Aorta (tissue), 5 donors: ENCODE results near the gene LSM14A. TPM values are rescaled to one million over a fixed set of nuclear protein-coding genes. Genes with fewer than 3 reads are reported as not detected.

Experiments used
- ATAC-seq: fragments of 200-7000 bp; cut with Tn5 transposase; one replicate; pipeline ENCODE4 v1.9.1; 2022; ENCODE audit warnings: moderate library complexity; ENCODE audit not compliant: low FRiP score
- DNase-seq, 2 donors: peaks; one replicate each; pipeline ENCODE4 v3.0.0-alpha.2; 2020
- H3K27ac ChIP-seq, 2 donors: one replicate each; pipeline ENCODE4 v1.5.1; 2013; ENCODE audit warnings: low read length in 2 of 2, mild to moderate bottlenecking in 2 of 2, moderate library complexity in 2 of 2, control low read depth in 1 of 2, inconsistent platforms in 1 of 2, low read depth in 1 of 2
- H3K27me3 ChIP-seq, 2 donors: one replicate each; pipeline ENCODE4 v1.6.1; 2013; ENCODE audit warnings: control low read depth in 1 of 2, low read length in 1 of 2, mild to moderate bottlenecking in 1 of 2, moderate library complexity in 1 of 2; ENCODE audit not compliant: insufficient read depth in 2 of 2, control insufficient read depth in 1 of 2
- H3K36me3 ChIP-seq, 2 donors: one replicate each; pipeline ENCODE4 v1.6.1; 2013; ENCODE audit warnings: control low read depth in 1 of 2, low read length in 1 of 2, mild to moderate bottlenecking in 1 of 2; ENCODE audit not compliant: insufficient read depth in 2 of 2, control insufficient read depth in 1 of 2
- H3K4me1 ChIP-seq, 2 donors: one replicate each; pipeline ENCODE4 v1.6.1; 2013; ENCODE audit warnings: low read length in 2 of 2, control low read depth in 1 of 2, mild to moderate bottlenecking in 1 of 2, moderate library complexity in 1 of 2; ENCODE audit not compliant: insufficient read depth in 2 of 2, control insufficient read depth in 1 of 2
- H3K4me3 ChIP-seq, 2 donors: one replicate each; pipeline ENCODE4 v1.5.1; 2013; ENCODE audit warnings: low read length in 2 of 2, control low read depth in 1 of 2, mild to moderate bottlenecking in 1 of 2
- H3K9me3 ChIP-seq: one replicate; pipeline ENCODE4 v1.6.1; 2013; ENCODE audit warnings: mild to moderate bottlenecking, low read length; ENCODE audit not compliant: control insufficient read depth
- WGBS, 2 donors: extraction: QIAGEN DNeasy Blood & Tissue Kit; methylation state at CpG; one replicate each; pipeline ENCODE4 v1.1.7; 2013; 5-methylcytosine and 5-hydroxymethylcytosine counted together
- intact Hi-C, 2 donors: fragments of 100-400 bp; cut with DNase I; formaldehyde crosslinking; loops; one replicate each; pipeline versions ENCODE4 v1.14.2 to v1.15.0; 2022
- polyA plus RNA-seq, 2 donors: library from polyadenylated mRNA; stranded (reverse); fragments of 200-250 nt; gene quantifications; one replicate each; pipeline ENCODE4 v1.2.3, GENCODE V29; 2013
- total RNA-seq, 2 donors: library from RNA; stranded (reverse); fragmentation: NEBNext Ultra II Directional; extraction: Animal tissue kit (Norgen Biotek cat#: 25700); gene quantifications; one replicate each; pipeline ENCODE4 v1.2.1, GENCODE V29; 2021
- donor health status: healthy with polysubstance abuse.
- donor health status: Bipolar disorder and iron deficiency.
- donor health status: DM: no; HTN: no; CAD: no.
- donor health status: DM: no; HTN: no; CAD: no.
- donor health status: DM: yes; HTN: yes; CAD: no.

The LSM14A gene
- total and polyA plus RNA-seq, 4 donors, result 80.4 to 108 (median 87.5) TPM

DNA sequence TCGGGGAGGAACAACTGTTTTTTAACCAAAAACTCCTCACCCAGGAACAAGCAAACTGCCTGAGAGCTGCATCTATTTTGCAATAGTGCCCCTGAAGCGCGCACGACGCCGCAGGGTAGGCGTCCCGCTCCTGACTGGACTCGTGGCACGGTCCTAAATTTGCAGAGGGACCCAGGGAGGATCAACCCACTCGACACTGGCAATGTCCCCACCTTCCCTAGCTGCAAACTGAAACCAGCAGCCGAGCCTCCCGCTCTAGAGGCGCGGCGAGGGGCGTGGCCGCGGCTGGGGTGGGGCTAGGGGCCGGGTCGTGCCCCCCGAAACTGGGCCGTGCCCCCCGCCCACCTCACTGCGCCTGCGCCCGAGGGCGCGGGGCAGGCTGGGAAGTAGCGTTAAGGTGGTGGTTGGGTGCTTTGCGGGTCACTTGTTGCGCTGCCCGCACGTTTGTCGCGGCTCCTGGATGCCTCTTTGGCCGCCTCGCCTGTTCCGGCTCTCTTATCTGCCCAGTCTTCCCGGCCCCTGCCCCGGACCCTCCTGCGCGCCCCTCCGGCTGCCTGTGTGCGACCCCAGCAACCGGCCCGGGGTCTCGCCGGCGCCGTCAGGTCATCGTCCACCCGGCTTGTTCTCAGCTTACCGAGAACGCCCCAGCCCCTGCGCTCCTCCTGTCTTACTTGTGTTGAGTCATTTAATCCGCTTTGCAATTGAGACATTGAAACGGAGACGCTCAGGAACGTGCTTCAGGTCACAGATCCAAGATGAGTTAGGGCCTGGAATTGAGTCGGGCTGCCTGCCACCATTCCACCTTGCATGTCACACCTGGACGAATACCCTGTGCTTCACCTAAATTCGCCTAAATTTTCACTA is 37.9 kb upstream of the LSM14A start:
- H3K27ac ChIP-seq, result peak overlapping the region; percentile 26 to 62
- intact Hi-C loops, result no loop called here
- H3K9me3 ChIP-seq, result no peaks in the 10 kb centered on the region
- H3K36me3 ChIP-seq, result no peaks in the 10 kb centered on the region
- no peaks in the 10 kb centered on the region for H3K4me1 ChIP-seq
- ATAC-seq, result peak; percentile 99
- DNase-seq, result peak; percentile 92 to 94
- WGBS, 2 donors, result 1% methylated on average over 63 of the region's 63 CpGs
- H3K4me3 ChIP-seq, result peak overlapping the region; percentile 49 to 58
- H3K27me3 ChIP-seq, result no peaks in the 10 kb centered on the region

DNA sequence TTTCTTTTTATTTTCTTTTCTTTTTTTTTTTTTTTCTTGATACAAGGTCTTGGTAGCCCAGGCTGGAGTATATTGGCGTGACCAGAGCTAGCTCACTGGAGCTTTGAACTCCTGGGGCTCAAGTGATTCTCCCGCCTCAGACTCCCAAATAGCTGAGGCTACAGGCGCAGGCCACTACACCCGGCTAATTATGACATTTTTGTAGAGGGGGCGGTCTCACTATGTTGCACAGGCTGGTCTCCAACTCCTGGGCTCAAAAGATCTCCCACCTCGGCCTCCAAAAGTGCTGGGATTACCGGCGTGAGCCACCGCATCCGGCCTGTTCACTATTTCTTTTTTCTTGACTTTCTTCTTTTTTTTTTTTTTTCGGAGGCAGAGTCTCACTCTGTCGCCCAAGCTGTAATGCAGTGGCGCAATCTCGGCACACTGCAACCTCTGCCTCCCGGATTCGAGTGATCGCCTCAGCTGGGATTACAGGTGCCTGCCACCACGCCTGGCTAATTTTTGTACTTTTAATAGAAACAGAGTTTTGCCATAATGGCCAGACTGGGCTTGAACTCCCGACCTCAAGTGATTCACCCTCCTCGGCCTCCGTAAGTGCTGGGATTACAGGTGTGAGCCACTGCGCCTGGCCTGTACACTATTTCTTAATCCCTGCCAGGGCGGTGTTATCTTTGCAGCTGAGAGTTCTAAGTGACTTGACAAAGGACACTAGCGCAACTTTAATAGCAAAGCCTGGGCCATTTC is 37.1 kb upstream of the LSM14A start:
- WGBS, 2 donors, result 86 to 88% methylated on average over 23 to 24 of the region's 24 CpGs
- no peaks in the 10 kb centered on the region for H3K4me1 ChIP-seq
- no peak overlapping the region for H3K27ac ChIP-seq
- no peaks in the 10 kb centered on the region for H3K36me3 ChIP-seq
- no peaks in the 10 kb centered on the region for H3K27me3 ChIP-seq
- H3K4me3 ChIP-seq, result no peak overlapping the region
- intact Hi-C loops, result no loop called here
- DNase-seq (no peak), ATAC-seq (peak; percentile 65)
- H3K9me3 ChIP-seq, result no peaks in the 10 kb centered on the region

DNA sequence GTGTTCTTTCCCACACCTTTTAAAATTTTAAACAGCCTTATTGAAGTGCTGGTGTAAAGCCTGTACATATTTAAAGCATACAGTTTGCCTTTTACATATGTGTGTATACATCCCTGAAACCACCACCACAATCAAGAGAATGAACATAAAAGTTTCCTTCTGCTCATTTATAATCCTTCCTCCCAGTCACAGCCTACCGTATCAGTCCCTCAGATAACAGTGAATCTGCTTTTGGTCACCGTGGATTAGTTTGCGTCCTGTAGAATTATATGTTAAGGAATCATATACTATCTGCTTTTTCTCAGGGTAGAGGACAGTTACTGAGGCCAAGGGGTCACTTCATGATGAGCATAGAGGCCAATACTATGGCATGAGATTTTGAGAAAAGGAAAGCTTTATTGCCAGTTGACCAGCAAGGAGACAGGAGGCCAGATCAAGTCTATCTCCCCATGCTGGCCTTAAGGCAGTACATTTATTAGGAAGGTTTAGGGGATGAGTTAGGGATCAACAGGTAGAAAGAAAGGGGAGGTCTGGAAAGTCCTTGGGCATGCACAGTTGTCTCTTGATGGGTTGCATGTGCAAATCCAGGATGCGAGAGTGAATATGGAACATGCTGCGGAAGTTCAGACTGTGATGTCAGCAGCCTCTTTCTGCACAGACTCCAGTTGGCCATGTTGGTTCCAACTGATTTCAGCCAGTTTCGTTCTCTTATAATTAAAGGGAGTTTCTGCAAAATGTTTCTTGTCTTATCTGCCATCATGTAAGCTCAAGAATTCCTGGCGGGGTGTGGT is 36.3 kb upstream of the LSM14A start:
- DNase-seq (no peak), ATAC-seq (no peak)
- Histone ChIP-seq H3K4me3 (no peak overlapping the region), H3K9me3 (no peaks in the 10 kb centered on the region), H3K4me1 (no peaks in the 10 kb centered on the region), H3K27ac (no peak overlapping the region), H3K27me3 (no peaks in the 10 kb centered on the region), H3K36me3 (no peaks in the 10 kb centered on the region)
- WGBS, 2 donors, result 83 to 88% methylated on average over 7 of the region's 7 CpGs
- intact Hi-C loops, result no loop called here

DNA sequence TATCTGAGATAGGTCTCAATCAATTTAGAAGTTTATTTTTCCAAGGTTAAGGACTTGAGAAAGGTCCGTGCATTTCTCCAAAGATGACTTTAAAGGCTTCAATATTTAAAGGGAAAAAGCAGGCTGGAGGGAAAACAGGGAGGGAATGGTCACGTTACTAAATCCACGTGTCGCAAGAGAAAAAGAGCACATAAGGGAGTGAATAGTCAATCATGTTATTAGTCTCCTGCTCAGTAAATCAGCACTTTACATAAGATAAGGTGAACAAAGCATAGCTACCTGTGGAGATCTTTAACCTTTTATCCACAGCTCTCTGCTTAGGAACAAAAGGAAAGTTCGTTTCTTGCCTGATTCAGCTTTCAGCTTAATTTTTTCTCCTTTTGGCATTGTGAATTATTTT is 31.3 kb upstream of the LSM14A start:
- DNase-seq (no peak), ATAC-seq (no peak)
- H3K9me3 ChIP-seq, result no peaks in the 10 kb centered on the region
- intact Hi-C loops, result loop anchor here in 1 of 2 donors (10.0 kb wide), 1 partner anchor 96 kb away; no protein-coding TSS in a partner anchor
- no peaks in the 10 kb centered on the region for H3K27me3 ChIP-seq
- H3K27ac ChIP-seq, result no peak overlapping the region
- H3K36me3 ChIP-seq, result no peaks in the 10 kb centered on the region
- no peaks in the 10 kb centered on the region for H3K4me1 ChIP-seq
- WGBS, 2 donors, result 27 to 35% methylated on average over 5 of the region's 5 CpGs
- no peak overlapping the region for H3K4me3 ChIP-seq

DNA sequence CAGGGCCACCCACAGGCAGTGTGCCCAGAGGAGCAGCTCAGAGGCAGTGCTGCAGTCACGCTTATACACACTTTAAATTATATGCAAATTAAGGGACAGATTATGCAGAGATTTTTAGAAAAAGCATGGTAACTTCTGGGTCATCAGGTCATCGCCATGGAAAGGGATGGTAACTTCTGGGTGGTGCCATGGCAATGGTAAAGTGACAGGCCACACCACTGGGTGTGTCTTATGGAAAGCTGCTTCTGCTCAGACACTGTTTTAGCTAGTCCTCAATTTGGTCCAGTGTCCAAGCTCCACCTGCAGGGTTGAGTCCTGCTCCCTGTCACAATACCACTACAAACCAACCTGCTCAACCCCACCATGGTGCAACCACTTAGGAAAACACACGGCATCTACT is 29.9 kb upstream of the LSM14A start:
- no peaks in the 10 kb centered on the region for H3K4me1 ChIP-seq
- no peaks in the 10 kb centered on the region for H3K27me3 ChIP-seq
- intact Hi-C loops, result loop anchor here in 1 of 2 donors (10.0 kb wide), 1 partner anchor 98 kb away; no protein-coding TSS in a partner anchor
- no peak overlapping the region for H3K4me3 ChIP-seq
- DNase-seq, result no peak
- ATAC-seq, result no peak
- no peaks in the 10 kb centered on the region for H3K36me3 ChIP-seq
- no peak overlapping the region for H3K27ac ChIP-seq
- no peaks in the 10 kb centered on the region for H3K9me3 ChIP-seq
- 66 to 74% methylated on average over 3 of the region's 3 CpGs for WGBS, 2 donors

DNA sequence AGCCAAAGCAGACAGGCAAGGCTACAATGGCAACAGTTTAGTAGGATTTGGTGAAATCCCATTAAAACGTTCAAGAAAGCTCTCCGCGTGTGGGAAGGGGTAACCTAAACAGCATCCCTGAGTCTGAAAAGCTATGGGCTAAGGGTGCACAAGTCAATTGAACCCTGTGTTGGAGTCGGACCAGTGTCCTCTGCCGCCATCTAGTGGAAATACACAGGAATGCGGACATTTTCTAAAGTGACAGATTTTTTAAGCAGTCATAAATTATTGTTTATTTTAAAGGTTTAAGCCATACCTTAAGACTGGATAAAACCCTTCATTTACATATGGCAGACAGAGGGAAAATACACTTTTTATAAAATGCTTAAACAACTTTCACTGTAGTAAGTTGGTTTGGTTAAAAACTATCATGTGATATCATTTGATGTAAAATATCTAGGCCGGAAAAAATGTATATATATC is 26.5 kb upstream of the LSM14A start:
- ATAC-seq (peak; percentile 66), DNase-seq (no peak)
- Histone ChIP-seq H3K36me3 (no peaks in the 10 kb centered on the region), H3K9me3 (no peaks in the 10 kb centered on the region), H3K27ac (no peak overlapping the region), H3K27me3 (no peaks in the 10 kb centered on the region), H3K4me3 (no peak overlapping the region), H3K4me1 (no peaks in the 10 kb centered on the region)
- 11 to 13% methylated on average over 7 of the region's 7 CpGs for WGBS, 2 donors
- intact Hi-C loops, result loop anchor here (1.0 to 10.0 kb wide), 5 partner anchors 24 to 367 kb away; no protein-coding TSS in a partner anchor

DNA sequence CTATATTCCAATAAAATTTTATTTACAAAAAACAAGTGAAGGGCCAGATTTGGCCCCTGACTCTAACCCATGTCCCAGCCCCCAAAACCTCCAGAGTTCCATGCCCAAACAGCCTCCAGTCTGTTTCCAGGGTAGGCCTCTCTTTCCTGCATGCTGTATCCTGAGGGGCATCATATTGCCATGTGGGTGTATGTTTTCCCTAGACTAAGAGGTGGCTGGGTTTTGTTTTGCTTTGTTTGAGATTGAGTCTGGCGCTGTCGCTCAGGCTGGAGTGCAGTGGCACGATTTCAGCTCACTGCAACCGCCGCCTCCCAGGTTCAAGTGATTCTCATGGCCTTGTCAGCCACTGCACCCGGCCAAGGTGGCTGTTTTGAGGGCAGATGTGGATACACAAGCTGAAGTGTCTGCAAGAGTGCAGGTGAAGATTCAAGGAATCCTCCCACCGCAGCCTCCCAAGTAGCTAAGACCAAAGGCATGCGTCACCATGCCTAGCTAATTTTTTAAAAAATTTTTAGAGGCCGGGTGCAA is 23.6 kb upstream of the LSM14A start:
- 78 to 81% methylated on average over 9 of the region's 9 CpGs for WGBS, 2 donors
- intact Hi-C loops, result loop anchor here (5.0 to 10.0 kb wide), 3 partner anchors 104 to 366 kb away; no protein-coding TSS in a partner anchor

DNA sequence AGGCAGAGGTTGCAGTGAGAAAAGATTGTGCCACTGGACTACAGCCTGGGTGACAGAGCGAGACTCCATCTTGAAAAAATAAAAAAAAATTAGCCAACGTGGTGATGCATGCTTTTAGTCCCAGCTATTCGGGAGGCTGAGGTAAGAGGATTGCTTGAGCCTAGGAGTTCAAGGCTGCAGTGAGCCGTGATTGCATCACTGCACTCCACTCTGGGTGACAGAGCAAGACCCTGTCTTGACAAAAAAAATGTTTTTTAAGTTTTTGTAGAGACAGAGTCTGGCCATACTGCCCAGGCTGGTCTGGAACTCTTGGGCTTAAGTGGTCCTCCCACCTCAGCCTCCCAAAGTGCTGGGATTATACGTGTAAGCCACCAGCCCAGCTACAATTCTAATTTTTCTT is 22.4 kb upstream of the LSM14A start:
- no peak for ATAC-seq
- Histone ChIP-seq H3K27ac (no peak overlapping the region), H3K36me3 (no peaks in the 10 kb centered on the region), H3K4me1 (no peaks in the 10 kb centered on the region), H3K27me3 (no peaks in the 10 kb centered on the region), H3K9me3 (no peaks in the 10 kb centered on the region), H3K4me3 (no peak overlapping the region)
- intact Hi-C loops, result loop anchor here (5.0 to 10.0 kb wide), 3 partner anchors 105 to 368 kb away; no protein-coding TSS in a partner anchor
- 66 to 84% methylated on average over 5 of the region's 5 CpGs for WGBS, 2 donors
- no peak for DNase-seq

More for the DNA sequence above, 23.6 kb upstream of the LSM14A start:
- H3K27me3 ChIP-seq, result no peaks in the 10 kb centered on the region
- no peak for DNase-seq
- no peak overlapping the region for H3K4me3 ChIP-seq
- no peak for ATAC-seq
- no peaks in the 10 kb centered on the region for H3K9me3 ChIP-seq
- H3K4me1 ChIP-seq, result no peaks in the 10 kb centered on the region
- no peak overlapping the region for H3K27ac ChIP-seq
- no peaks in the 10 kb centered on the region for H3K36me3 ChIP-seq
